ENCODE results near the gene RMI1. TPM values are rescaled to one million over a fixed set of nuclear protein-coding genes. Genes with fewer than 3 reads are reported as not detected.
"Not testable (repeated sequence)": the region's sequence is repeated elsewhere in the genome, so short reads cannot be mapped to it uniquely, and the experiment has no call there.

The RMI1 gene
- total and polyA plus RNA-seq, 2 donors (not counting 3 experiments of a cell fraction or from before 2014, with no cell fraction given) = 1.1 to 11.5 TPM

- no TSS peak for BruUV-seq (replicated peaks)
- intact Hi-C loops (cut with micrococcal nuclease) = no loop called here
- H3K27me3 ChIP-seq (ENCODE audit: control insufficient read depth in 2 of 2, insufficient read depth in 2 of 2, low read length in 2 of 2) = no peaks in the 10 kb centered on the region
- FAIRE-seq (no peak), DNase-seq (ENCODE audit: low read depth, low spot score) (no peak)
- H3K79me2 ChIP-seq (ENCODE audit: control insufficient read depth, insufficient read depth, low read length) = no peaks in the 10 kb centered on the region
- no peak overlapping the region for H2AFZ ChIP-seq (ENCODE audit: low read depth, low read length)
- no peak overlapping the region for H3K9ac ChIP-seq (replicated peaks; ENCODE audit: extremely low read depth, insufficient read depth, low read length)
- H3K4me3 ChIP-seq (replicated peaks in 1 of 3; ENCODE audit: insufficient read depth in 1 of 3, low read depth in 1 of 3, low read length in 3 of 3) = no peak overlapping the region
- H3K9me3 ChIP-seq (replicated peaks; ENCODE audit: control insufficient read depth, insufficient read depth, low read length) = no peaks in the 10 kb centered on the region
- ChIA-PET CTCF (interaction anchor here (1.0 to 6.5 kb wide), 4 partner anchors 9 to 374 kb away, joined by 3 to 54 read pairs (median 6); no protein-coding TSS in a partner anchor), POLR2A (no interaction called here)
- dilution Hi-C loops (cut with MboI; ENCODE audit: extremely low pct_ligation_motif_present, low sequenced_read_pairs) = no loop called here
- no peak overlapping the region for H3K27ac ChIP-seq (ENCODE audit: insufficient read depth, low read depth, low read length)
- no peaks in the 10 kb centered on the region for H3K36me3 ChIP-seq (ENCODE audit: control insufficient read depth in 2 of 2, extremely low read depth in 1 of 2, insufficient read depth in 2 of 2, low read length in 2 of 2)
- no peak overlapping the region for H3K4me2 ChIP-seq (ENCODE audit: insufficient read depth, low read length)
- H4K20me1 ChIP-seq (replicated peaks; ENCODE audit: control insufficient read depth, extremely low read depth, insufficient read depth, low read length) = no peaks in the 10 kb centered on the region
- H3K9me1 ChIP-seq (replicated peaks; ENCODE audit: control insufficient read depth, extremely low read depth, insufficient read depth, low read length) = no peaks in the 10 kb centered on the region
- H3K4me1 ChIP-seq (ENCODE audit: control insufficient read depth, extremely low read depth, insufficient read depth, low read length) = no peaks in the 10 kb centered on the region
- TF ChIP-seq CTCF (IDR thresholded peaks at IDR 0.05; ENCODE audit: extremely low read depth in 1 of 2, insufficient read depth in 1 of 2, low read depth in 1 of 2, low read length in 2 of 2) (no peak), EZH2 (IDR thresholded peaks at IDR 0.05; ENCODE audit: borderline replicate concordance, low read depth, low read length, severe bottlenecking) (no peak), FOS (IDR thresholded peaks at IDR 0.05; ENCODE audit: borderline replicate concordance, insufficient read depth, low read length) (no peak), POLR2AphosphoS5 (IDR thresholded peaks at IDR 0.05; ENCODE audit: insufficient read depth, low read depth, low read length) (no peak), MAX (IDR thresholded peaks at IDR 0.05; ENCODE audit: insufficient read depth, insufficient read length) (no peak), GATA2 (IDR thresholded peaks at IDR 0.05; ENCODE audit: insufficient read depth, insufficient read length, low read depth, low read length) (no peak), MYC (IDR thresholded peaks at IDR 0.05; ENCODE audit: low read depth, low read length) (no peak), POLR2A (IDR thresholded peaks at IDR 0.05; ENCODE audit: low read depth, low read length) (no peak), JUN (IDR thresholded peaks at IDR 0.05; ENCODE audit: borderline replicate concordance, insufficient read depth, insufficient read length, low read depth) (no peak)
Measured at GRCh38 chr9:83940590-83941303, 39.9 kb upstream of the RMI1 start.

GRCh38 chr9:83948096-83948495, 32.5 kb upstream of the RMI1 start:
- CTCF ChIA-PET; H3K4me1 ChIP-seq (ENCODE audit: control insufficient read depth, extremely low read depth, insufficient read depth, low read length); H3K4me3 ChIP-seq (replicated peaks in 1 of 3; ENCODE audit: insufficient read depth in 1 of 3, low read depth in 1 of 3, low read length in 3 of 3); H2AFZ ChIP-seq (ENCODE audit: low read depth, low read length); H3K79me2 ChIP-seq (ENCODE audit: control insufficient read depth, insufficient read depth, low read length); H3K9me1 ChIP-seq (replicated peaks; ENCODE audit: control insufficient read depth, extremely low read depth, insufficient read depth, low read length); H3K9ac ChIP-seq (replicated peaks; ENCODE audit: extremely low read depth, insufficient read depth, low read length); H3K27ac ChIP-seq (ENCODE audit: insufficient read depth, low read depth, low read length); dilution Hi-C loops (cut with MboI; ENCODE audit: extremely low pct_ligation_motif_present, low sequenced_read_pairs); H3K9me3 ChIP-seq (replicated peaks; ENCODE audit: control insufficient read depth, insufficient read depth, low read length); intact Hi-C loops (cut with micrococcal nuclease); H3K27me3 ChIP-seq (ENCODE audit: control insufficient read depth in 2 of 2, insufficient read depth in 2 of 2, low read length in 2 of 2); DNase-seq (ENCODE audit: low read depth, low spot score); POLR2A ChIA-PET; H3K36me3 ChIP-seq (ENCODE audit: control insufficient read depth in 2 of 2, extremely low read depth in 1 of 2, insufficient read depth in 2 of 2, low read length in 2 of 2); H3K4me2 ChIP-seq (ENCODE audit: insufficient read depth, low read length); FAIRE-seq; H4K20me1 ChIP-seq (replicated peaks; ENCODE audit: control insufficient read depth, extremely low read depth, insufficient read depth, low read length); BruUV-seq (replicated peaks): not testable (repeated sequence)

Measured in endothelial cell of umbilical vein (primary cell).